B cell (primary cell): ENCODE results near the gene TACR2. TPM values are rescaled to one million over a fixed set of nuclear protein-coding genes. Genes with fewer than 3 reads are reported as not detected.

ENCODE experiments used
- ATAC-seq: fragments of 200-7000 bp; cut with Tn5 transposase; one replicate; pipeline ENCODE4 v1.10.0; 2021; ENCODE audit warnings: low read depth, mild to moderate bottlenecking, moderate number of reproducible peaks, moderate library complexity
- CTCF ChIA-PET: fragments of 350-600 bp; sonication (Branson Sonifier 250); formaldehyde crosslinking; loops from one replicate; lab custom pipeline; 2021; ENCODE audit warnings: antibody characterized with exemption, inconsistent platforms; lab: Charles Lee
- POLR2A ChIA-PET: fragments of 350-600 bp; sonication (Branson Sonifier 250); formaldehyde crosslinking; loops from one replicate; lab custom pipeline; 2021; ENCODE audit warnings: antibody characterized with exemption; lab: Charles Lee
- DNase-seq: peaks from one replicate; pipeline ENCODE4 v3.0.0; 2013
- H2AFZ ChIP-seq: 2 replicates; pipeline ENCODE4 v1.6.1; 2012; ENCODE audit warnings: mild to moderate bottlenecking, low read depth, low read length; ENCODE audit not compliant: insufficient read depth, poor library complexity, severe bottlenecking
- H3K27ac ChIP-seq, 2 donors: 1 replicate in 1 of 2; 2 replicates in 1 of 2; pipeline ENCODE4 v1.5.1; 2012 to 2013; ENCODE audit warnings: low read length in 2 of 2, mild to moderate bottlenecking in 2 of 2, moderate library complexity in 1 of 2
- H3K27me3 ChIP-seq, 4 experiments: fragments of 200-600 bp in 1 of 4; sonication (generic) in 1 of 4; replicated peaks in 1 of 4; 1 replicate in 2 of 4; 2 replicates in 2 of 4; pipeline versions ENCODE4 v1.6.1 to v1.7.0; 2013 to 2016; ENCODE audit warnings: low read length in 3 of 4, mild to moderate bottlenecking in 2 of 4, mixed read lengths in 1 of 4, moderate library complexity in 1 of 4; ENCODE audit not compliant: insufficient read depth in 4 of 4, control insufficient read depth in 3 of 4; ENCODE audit errors: control extremely low read depth in 1 of 4
- H3K36me3 ChIP-seq, 2 experiments: replicated peaks in 1 of 2; 1 replicate in 1 of 2; 2 replicates in 1 of 2; pipeline versions ENCODE4 v1.6.1 to v1.7.1; 2013; ENCODE audit warnings: low read length in 1 of 2; ENCODE audit not compliant: insufficient read depth in 2 of 2, control insufficient read depth in 1 of 2; ENCODE audit errors: control extremely low read depth in 1 of 2, extremely low read depth in 1 of 2
- H3K4me1 ChIP-seq, 2 donors: fragments of 200-600 bp in 1 of 2; sonication (generic) in 1 of 2; 1 replicate in 1 of 2; 2 replicates in 1 of 2; pipeline versions ENCODE4 v1.5.1 to v1.6.1; 2013 to 2017; ENCODE audit warnings: low read length in 2 of 2; ENCODE audit not compliant: control insufficient read depth in 2 of 2, insufficient read depth in 2 of 2
- H3K4me2 ChIP-seq: replicated peaks from 2 replicates; pipeline ENCODE3; 2012; ENCODE audit warnings: mild to moderate bottlenecking, low read depth, low read length; ENCODE audit not compliant: poor library complexity, severe bottlenecking
- H3K4me3 ChIP-seq, 5 experiments: fragments of 200-600 bp in 1 of 5; sonication (generic) in 1 of 5; 1 replicate in 3 of 5; 2 replicates in 2 of 5; pipeline versions ENCODE4 v1.5.1 to v1.7.0; 2011 to 2016; ENCODE audit warnings: low read length in 4 of 5, mild to moderate bottlenecking in 4 of 5, low read depth in 2 of 5, control low read depth in 1 of 5, moderate library complexity in 1 of 5; ENCODE audit not compliant: insufficient read depth in 1 of 5; ENCODE audit errors: control extremely low read depth in 1 of 5, extremely low read depth in 1 of 5
- H3K79me2 ChIP-seq: fragments of 200-600 bp; sonication (generic); one replicate; pipeline ENCODE4 v1.6.0; 2016; ENCODE audit warnings: low read length; ENCODE audit not compliant: control insufficient read depth, insufficient read depth
- H3K9ac ChIP-seq: fragments of 200-600 bp; sonication (generic); 2 replicates; pipeline ENCODE4 v1.6.1; 2017; ENCODE audit warnings: mild to moderate bottlenecking, low read length, moderate library complexity
- H3K9me3 ChIP-seq, 3 donors: one replicate each; pipeline versions ENCODE4 v1.6.1 to v1.7.1; 2013; ENCODE audit warnings: low read length in 2 of 3; ENCODE audit not compliant: control insufficient read depth in 2 of 3, insufficient read depth in 1 of 3; ENCODE audit errors: control extremely low read depth in 1 of 3
- H4K20me1 ChIP-seq: 2 replicates; pipeline ENCODE4 v1.6.0; 2012; ENCODE audit warnings: mild to moderate bottlenecking, low read length; ENCODE audit not compliant: insufficient read depth, control insufficient read depth, poor library complexity, severe bottlenecking
- H3K27ac Mint-ChIP-seq: one replicate; pipeline ENCODE4 v1.8.0; 2021; ENCODE audit warnings: mixed read lengths
- H3K27me3 Mint-ChIP-seq: one replicate; pipeline ENCODE4 v1.8.0; 2021; ENCODE audit warnings: mixed read lengths
- H3K4me1 Mint-ChIP-seq: one replicate; pipeline ENCODE4 v1.8.0; 2021; ENCODE audit warnings: mixed read lengths
- H3K4me3 Mint-ChIP-seq: one replicate; pipeline ENCODE4 v1.8.0; 2021; ENCODE audit warnings: mixed read lengths
- H3K9me3 Mint-ChIP-seq: one replicate; pipeline ENCODE4 v1.8.0; 2022; ENCODE audit warnings: mixed read lengths; ENCODE audit not compliant: insufficient read depth
- CTCF ChIP-seq: fragments of 200-600 bp; IDR thresholded peaks from one replicate; pipeline ENCODE4 v1.8.0; 2022; ENCODE audit warnings: antibody characterized with exemption, mild to moderate bottlenecking
- EZH2 ChIP-seq: IDR thresholded peaks from 2 replicates; pipeline ENCODE4 v1.6.1; 2012; ENCODE audit warnings: borderline replicate concordance, low read depth, mild to moderate bottlenecking, moderate library complexity, low read length; ENCODE audit not compliant: insufficient read depth, poor library complexity, severe bottlenecking
- WGBS: methylation state at CpG from one replicate; pipeline ENCODE4 v1.1.5; 2013; ENCODE audit warnings: missing lambda C conversion rate; ENCODE audit not compliant: insufficient coverage; 5-methylcytosine and 5-hydroxymethylcytosine counted together
- intact Hi-C: fragments of 100-400 bp; cut with micrococcal nuclease; formaldehyde crosslinking; loops from one replicate; pipeline ENCODE4 v1.10.0; 2022
- polyA plus RNA-seq: library from polyadenylated mRNA; depleted of rRNA; stranded (reverse); fragments of >200 nt; gene quantifications from 2 replicates; pipeline ENCODE4 v1.2.3, GENCODE V29; 2012
- total RNA-seq, 2 donors: library from RNA; stranded (reverse); fragments of 120-200 nt in 1 of 2; gene quantifications; 1 replicate in 1 of 2; 2 replicates in 1 of 2; pipeline versions ENCODE4 v1.2.3 to v1.2.4, GENCODE V29; 2013 to 2022

Gene TACR2
- total and polyA plus RNA-seq, 2 donors (not counting 1 experiment from before 2014, with no cell fraction given): 0.18 TPM; not detected in 1

GRCh38 chr10:69392481-69393000 lies 24.2 kb downstream of the TACR2 start:
- Histone ChIP-seq H3K4me2 (no peak overlapping the region), H3K4me1 (peaks cover 5 to 14% of the 10 kb centered on the region in 2 donors)

More at GRCh38 chr10:69392481-69393000, 24.2 kb downstream of the TACR2 start:
- peaks cover 6 to 41% of the 10 kb centered on the region in 2 experiments for H3K36me3 ChIP-seq
- peak overlapping the region; percentile 23 for H2AFZ ChIP-seq
- Mint-ChIP-seq H3K27me3 (no peaks in the 10 kb centered on the region), H3K4me3 (no peak overlapping the region), H3K27ac (peak overlapping the region; percentile 50), H3K9me3 (no peaks in the 10 kb centered on the region), H3K4me1 (peaks cover 14% of the 10 kb centered on the region)
- H3K9me3 ChIP-seq: no peaks in the 10 kb centered on the region
- H4K20me1 ChIP-seq: no peaks in the 10 kb centered on the region
- H3K27ac ChIP-seq: peak overlapping the region in 1 of 2 donors; percentile 11
- ChIA-PET POLR2A (interaction anchor here (0.6 kb wide), 1 partner anchor 39 kb away, joined by 7 read pairs; no protein-coding TSS in a partner anchor), CTCF (interaction anchor here (0.6 to 8.3 kb wide), 34 partner anchors 9 to 1621 kb away, joined by 3 to 281 read pairs (median 4); partner anchors contain the start of gene HK1)
- H3K27me3 ChIP-seq: no peaks in the 10 kb centered on the region
- WGBS: 6% methylated on average over 6 of the region's 7 CpGs
- TF ChIP-seq CTCF (peak; percentile 87), EZH2 (no peak)
- peak; percentile 100 for ATAC-seq
- DNase-seq: peak; percentile 86
- no peak overlapping the region for H3K9ac ChIP-seq
- no peaks in the 10 kb centered on the region for H3K79me2 ChIP-seq
- H3K4me3 ChIP-seq: no peak overlapping the region
- intact Hi-C loops: loop anchor here (1.0 to 5.0 kb wide), 4 partner anchors 75 to 385 kb away; no protein-coding TSS in a partner anchor
